ENCODE measurements around the gene MYBPHL.

MYBPHL gene

DNA sequence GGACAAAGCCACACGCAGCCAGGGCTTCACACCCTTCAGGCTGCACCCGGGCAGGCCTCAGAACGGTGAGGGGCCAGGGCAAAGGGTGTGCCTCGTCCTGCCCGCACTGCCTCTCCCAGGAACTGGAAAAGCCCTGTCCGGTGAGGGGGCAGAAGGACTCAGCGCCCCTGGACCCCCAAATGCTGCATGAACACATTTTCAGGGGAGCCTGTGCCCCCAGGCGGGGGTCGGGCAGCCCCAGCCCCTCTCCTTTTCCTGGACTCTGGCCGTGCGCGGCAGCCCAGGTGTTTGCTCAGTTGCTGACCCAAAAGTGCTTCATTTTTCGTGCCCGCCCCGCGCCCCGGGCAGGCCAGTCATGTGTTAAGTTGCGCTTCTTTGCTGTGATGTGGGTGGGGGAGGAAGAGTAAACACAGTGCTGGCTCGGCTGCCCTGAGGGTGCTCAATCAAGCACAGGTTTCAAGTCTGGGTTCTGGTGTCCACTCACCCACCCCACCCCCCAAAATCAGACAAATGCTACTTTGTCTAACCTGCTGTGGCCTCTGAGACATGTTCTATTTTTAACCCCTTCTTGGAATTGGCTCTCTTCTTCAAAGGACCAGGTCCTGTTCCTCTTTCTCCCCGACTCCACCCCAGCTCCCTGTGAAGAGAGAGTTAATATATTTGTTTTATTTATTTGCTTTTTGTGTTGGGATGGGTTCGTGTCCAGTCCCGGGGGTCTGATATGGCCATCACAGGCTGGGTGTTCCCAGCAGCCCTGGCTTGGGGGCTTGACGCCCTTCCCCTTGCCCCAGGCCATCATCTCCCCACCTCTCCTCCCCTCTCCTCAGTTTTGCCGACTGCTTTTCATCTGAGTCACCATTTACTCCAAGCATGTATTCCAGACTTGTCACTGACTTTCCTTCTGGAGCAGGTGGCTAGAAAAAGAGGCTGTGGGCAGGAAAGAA lies 32.0 kb downstream of the MYBPHL start (continued):
- TF ChIP-seq, protein P1, sequence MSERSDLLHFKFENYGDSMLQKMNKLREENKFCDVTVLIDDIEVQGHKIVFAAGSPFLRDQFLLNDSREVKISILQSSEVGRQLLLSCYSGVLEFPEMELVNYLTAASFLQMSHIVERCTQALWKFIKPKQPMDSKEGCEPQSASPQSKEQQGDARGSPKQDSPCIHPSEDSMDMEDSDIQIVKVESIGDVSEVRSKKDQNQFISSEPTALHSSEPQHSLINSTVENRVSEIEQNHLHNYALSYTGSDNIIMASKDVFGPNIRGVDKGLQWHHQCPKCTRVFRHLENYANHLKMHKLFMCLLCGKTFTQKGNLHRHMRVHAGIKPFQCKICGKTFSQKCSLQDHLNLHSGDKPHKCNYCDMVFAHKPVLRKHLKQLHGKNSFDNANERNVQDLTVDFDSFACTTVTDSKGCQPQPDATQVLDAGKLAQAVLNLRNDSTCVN (tag by site-specific recombination; optimal IDR thresholded peaks at IDR 0.05), result peak; percentile 31

DNA sequence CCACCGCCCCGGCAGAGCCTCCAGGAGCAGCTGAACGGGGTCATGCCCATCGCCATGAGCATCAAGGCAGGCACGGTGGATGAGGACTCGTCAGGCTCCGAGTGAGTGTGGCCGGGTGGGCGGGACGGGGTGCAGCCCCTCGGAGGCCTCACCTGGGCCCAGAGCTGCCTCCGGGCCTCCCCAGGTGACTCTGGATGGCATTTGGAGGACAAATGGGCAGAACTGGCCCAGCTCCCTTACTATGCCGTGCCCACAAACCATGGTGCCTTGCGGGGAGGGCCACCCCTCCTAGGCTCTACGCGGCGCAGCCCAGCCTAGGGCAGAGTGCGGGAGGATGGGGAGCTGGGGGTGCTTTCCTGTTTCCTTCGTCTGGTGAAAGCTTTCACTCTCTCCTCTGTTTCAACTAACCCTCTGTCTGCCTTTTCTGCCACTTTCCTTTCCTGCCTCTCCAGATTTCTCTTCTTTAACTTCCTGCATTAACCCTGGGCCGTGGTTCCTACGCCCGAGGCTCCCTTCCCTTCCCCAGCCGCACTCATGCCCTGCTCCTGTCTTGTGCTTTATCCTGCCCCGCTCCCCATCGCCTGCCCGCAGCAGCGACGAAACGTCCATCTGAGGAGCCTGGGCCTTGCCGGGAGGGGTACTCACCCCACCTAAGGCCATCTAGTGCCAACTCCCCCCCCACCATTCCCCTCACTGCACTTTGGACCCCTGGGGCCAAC lies 33.1 kb downstream of the MYBPHL start:
- H3K27ac ChIP-seq (ENCODE audit: extremely low read depth, low read depth, low read length), result no peak overlapping the region
- no peaks in the 10 kb centered on the region for H3K9me3 ChIP-seq (ENCODE audit: control insufficient read depth, insufficient read depth, low read depth, low read length)
- peaks cover 7% of the 10 kb centered on the region for H3K4me1 ChIP-seq (ENCODE audit: control insufficient read depth, insufficient read depth, low read length)
- H3K36me3 ChIP-seq (ENCODE audit: control insufficient read depth in 2 of 2, insufficient read depth in 1 of 2, low read length in 2 of 2), result peaks cover 2 to 63% of the 10 kb centered on the region in 2 experiments; a peak in 2 of 3 replicates
- TF ChIP-seq ZNF701 (tag by site-specific recombination; IDR thresholded peaks at IDR 0.05) (no peak), PRDM1 (tag by site-specific recombination; IDR thresholded peaks at IDR 0.05) (peak; percentile 97), ZNF654 (tag by site-specific recombination; IDR thresholded peaks at IDR 0.05; ENCODE audit: low read depth) (no peak), ZNF324 (tag by site-specific recombination; IDR thresholded peaks at IDR 0.05) (no peak), ZBTB7A (tag by site-specific recombination; IDR thresholded peaks at IDR 0.05; ENCODE audit: low read depth) (no peak), ZNF747 (tag by site-specific recombination; IDR thresholded peaks at IDR 0.05) (no peak), YY1 (tag by site-specific recombination; IDR thresholded peaks at IDR 0.05) (no peak), GLIS2 (tag by site-specific recombination; IDR thresholded peaks at IDR 0.05) (no peak)
- ChIA-PET POLR2A (no interaction called here), CTCF (interaction anchor here (1.8 kb wide), 1 partner anchor 125 kb away, joined by 9 read pairs; the partner anchor contains the start of gene SORT1)
- no peak overlapping the region for H3K4me3 ChIP-seq (ENCODE audit: low read depth, low read length)

DNA sequence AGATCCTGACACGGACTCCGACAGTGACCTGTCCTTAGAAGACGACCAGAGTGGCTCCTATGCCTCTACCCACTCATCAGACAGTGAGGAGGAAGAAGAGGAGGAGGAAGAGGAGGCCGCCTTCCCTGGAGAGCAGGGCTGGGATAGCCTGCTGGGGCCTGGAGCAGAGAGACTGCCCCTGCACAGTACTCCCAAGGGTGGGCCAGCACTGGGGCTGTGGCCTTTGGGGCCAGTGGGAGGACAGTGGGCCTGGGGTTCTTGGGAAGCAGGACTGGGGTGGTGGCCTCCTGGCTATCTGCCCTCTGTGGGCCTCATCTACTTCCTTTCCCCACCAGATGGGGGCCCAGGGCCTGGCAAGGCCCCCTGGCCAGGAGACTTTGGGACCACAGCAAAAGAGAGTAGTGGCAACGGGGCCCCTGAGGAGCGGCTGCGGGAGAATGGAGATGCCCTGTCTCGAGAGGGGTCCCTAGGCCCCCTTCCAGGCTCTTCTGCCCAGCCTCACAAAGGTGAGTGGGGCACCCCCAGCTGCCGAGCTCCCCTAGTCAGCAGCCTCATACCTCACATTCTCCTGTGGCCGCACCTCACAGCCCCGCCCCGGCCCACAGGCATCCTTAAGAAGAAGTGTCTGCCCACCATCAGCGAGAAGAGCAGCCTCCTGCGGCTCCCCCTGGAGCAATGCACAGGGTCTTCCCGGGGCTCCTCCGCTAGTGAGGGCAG lies 33.8 kb downstream of the MYBPHL start:
- Histone ChIP-seq H3K27ac (ENCODE audit: extremely low read depth, low read depth, low read length) (no peak overlapping the region), H3K36me3 (ENCODE audit: control insufficient read depth in 2 of 2, insufficient read depth in 1 of 2, low read length in 2 of 2) (peaks cover 0 to 63% of the 10 kb centered on the region in 2 experiments; a peak in 1 of 3 replicates), H3K4me1 (ENCODE audit: control insufficient read depth, insufficient read depth, low read length) (peaks cover 7% of the 10 kb centered on the region), H3K4me3 (ENCODE audit: low read depth, low read length) (no peak overlapping the region), H3K9me3 (ENCODE audit: control insufficient read depth, insufficient read depth, low read depth, low read length) (no peaks in the 10 kb centered on the region)
- ChIA-PET POLR2A (no interaction called here), CTCF (interaction anchor here (1.4 to 1.8 kb wide), 2 partner anchors 9 to 125 kb away, joined by 7 to 9 read pairs; partner anchors contain the start of gene SORT1)
- TF ChIP-seq GLIS2 (tag by site-specific recombination; IDR thresholded peaks at IDR 0.05) (peak; percentile 28; the same call in 1 of the 2 replicates), ZNF571 (tag by site-specific recombination; IDR thresholded peaks at IDR 0.05) (no peak)
- TF ChIP-seq, protein P2, sequence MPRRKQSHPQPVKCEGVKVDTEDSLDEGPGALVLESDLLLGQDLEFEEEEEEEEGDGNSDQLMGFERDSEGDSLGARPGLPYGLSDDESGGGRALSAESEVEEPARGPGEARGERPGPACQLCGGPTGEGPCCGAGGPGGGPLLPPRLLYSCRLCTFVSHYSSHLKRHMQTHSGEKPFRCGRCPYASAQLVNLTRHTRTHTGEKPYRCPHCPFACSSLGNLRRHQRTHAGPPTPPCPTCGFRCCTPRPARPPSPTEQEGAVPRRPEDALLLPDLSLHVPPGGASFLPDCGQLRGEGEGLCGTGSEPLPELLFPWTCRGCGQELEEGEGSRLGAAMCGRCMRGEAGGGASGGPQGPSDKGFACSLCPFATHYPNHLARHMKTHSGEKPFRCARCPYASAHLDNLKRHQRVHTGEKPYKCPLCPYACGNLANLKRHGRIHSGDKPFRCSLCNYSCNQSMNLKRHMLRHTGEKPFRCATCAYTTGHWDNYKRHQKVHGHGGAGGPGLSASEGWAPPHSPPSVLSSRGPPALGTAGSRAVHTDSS (tag by site-specific recombination; IDR thresholded peaks at IDR 0.05), result peak; percentile 76

DNA sequence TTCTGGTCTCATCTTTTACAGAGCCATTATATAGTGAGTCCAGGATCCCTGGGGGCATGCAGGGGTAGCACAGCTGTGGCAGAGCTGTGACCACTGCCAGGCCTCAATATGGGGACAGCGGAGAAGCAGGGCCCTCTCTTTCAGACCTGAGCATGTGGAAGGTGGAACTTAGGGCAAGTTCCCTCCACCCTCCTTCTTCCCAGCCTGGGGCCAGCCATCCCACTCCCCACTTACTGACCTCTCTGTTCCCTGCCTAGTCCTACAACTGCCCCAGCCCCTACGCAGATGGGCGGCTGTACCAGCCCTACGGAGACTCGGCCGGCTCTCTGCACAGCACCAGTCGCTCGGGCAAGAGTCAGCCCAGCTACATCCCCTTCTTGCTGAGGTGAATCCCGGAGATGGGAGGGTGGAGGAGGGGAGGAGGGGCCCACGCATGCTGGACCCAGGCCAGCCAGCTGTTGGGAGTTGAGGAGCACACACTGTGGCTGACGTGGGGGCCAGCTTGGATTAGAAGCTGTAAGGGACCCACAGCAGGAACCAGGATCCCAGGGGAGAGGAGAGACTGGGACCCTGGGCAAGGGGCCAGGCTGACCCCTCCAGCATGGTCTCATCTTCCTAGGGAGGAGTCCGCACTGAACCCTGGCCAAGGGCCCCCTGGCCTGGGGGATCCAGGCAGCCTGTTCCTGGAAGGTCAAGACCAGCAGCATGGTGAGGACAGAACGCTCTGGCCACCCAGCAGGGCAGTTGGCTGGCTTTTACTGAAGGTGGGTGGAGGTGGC lies 34.6 kb downstream of the MYBPHL start:
- H3K4me3 ChIP-seq (ENCODE audit: low read depth, low read length), result no peak overlapping the region
- CTCF ChIA-PET, result interaction anchor here (1.4 to 1.8 kb wide), 2 partner anchors 8 to 126 kb away, joined by 7 to 9 read pairs; partner anchors contain the start of gene SORT1
- no peaks in the 10 kb centered on the region for H3K9me3 ChIP-seq (ENCODE audit: control insufficient read depth, insufficient read depth, low read depth, low read length)
- peaks cover 0 to 64% of the 10 kb centered on the region in 2 experiments; a peak in 1 of 3 replicates for H3K36me3 ChIP-seq (ENCODE audit: control insufficient read depth in 2 of 2, insufficient read depth in 1 of 2, low read length in 2 of 2)
- H3K27ac ChIP-seq (ENCODE audit: extremely low read depth, low read depth, low read length), result no peak overlapping the region
- H3K4me1 ChIP-seq (ENCODE audit: control insufficient read depth, insufficient read depth, low read length), result peaks cover 7% of the 10 kb centered on the region
- POLR2A ChIA-PET, result no interaction called here
- no peak for TF ChIP-seq SP2 (tag by site-specific recombination; IDR thresholded peaks at IDR 0.05)
- TF ChIP-seq ZBTB20 (tag by site-specific recombination; IDR thresholded peaks at IDR 0.05), result no peak
- TF ChIP-seq ZNF677 (tag by site-specific recombination; IDR thresholded peaks at IDR 0.05), result no peak
- no peak for TF ChIP-seq ZNF211 (tag by site-specific recombination; IDR thresholded peaks at IDR 0.05; ENCODE audit: low read depth)
- no peak for TF ChIP-seq ZNF157 (tag by site-specific recombination; IDR thresholded peaks at IDR 0.05)
- peak; percentile 41; the same call in 1 of the 2 replicates for TF ChIP-seq ZIC2 (tag by site-specific recombination; IDR thresholded peaks at IDR 0.05)
- TF ChIP-seq, protein P3, sequence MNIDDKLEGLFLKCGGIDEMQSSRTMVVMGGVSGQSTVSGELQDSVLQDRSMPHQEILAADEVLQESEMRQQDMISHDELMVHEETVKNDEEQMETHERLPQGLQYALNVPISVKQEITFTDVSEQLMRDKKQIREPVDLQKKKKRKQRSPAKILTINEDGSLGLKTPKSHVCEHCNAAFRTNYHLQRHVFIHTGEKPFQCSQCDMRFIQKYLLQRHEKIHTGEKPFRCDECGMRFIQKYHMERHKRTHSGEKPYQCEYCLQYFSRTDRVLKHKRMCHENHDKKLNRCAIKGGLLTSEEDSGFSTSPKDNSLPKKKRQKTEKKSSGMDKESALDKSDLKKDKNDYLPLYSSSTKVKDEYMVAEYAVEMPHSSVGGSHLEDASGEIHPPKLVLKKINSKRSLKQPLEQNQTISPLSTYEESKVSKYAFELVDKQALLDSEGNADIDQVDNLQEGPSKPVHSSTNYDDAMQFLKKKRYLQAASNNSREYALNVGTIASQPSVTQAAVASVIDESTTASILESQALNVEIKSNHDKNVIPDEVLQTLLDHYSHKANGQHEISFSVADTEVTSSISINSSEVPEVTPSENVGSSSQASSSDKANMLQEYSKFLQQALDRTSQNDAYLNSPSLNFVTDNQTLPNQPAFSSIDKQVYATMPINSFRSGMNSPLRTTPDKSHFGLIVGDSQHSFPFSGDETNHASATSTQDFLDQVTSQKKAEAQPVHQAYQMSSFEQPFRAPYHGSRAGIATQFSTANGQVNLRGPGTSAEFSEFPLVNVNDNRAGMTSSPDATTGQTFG (tag by site-specific recombination; IDR thresholded peaks at IDR 0.05; ENCODE audit: borderline replicate concordance), result no peak
- no peak for TF ChIP-seq ZNF266 (tag by site-specific recombination; IDR thresholded peaks at IDR 0.05; ENCODE audit: low read depth)

Measured in HEK293 (cell line).